GM12878 (cell line): ENCODE measurements around the gene REPS1. TPM values are rescaled to one million over a fixed set of nuclear protein-coding genes. Genes with fewer than 3 reads are reported as not detected.

ENCODE experiments used
- ATAC-seq: fragments of 200-7000 bp; cut with Tn5 transposase; 3 replicates; pipeline ENCODE4 v1.9.1; 2020; ENCODE audit warnings: mild to moderate bottlenecking, moderate library complexity
- BruUV-seq: library from RNA; stranded (reverse); fragments of 400-500 nt; replicated peaks from 2 replicates; lab custom pipeline; 2021; lab: Mats Ljungman, UMichigan
- CTCF ChIA-PET: fragments of 300-600 bp; sonication (Branson Sonifier 250); formaldehyde crosslinking; extraction: SDS; loops from one replicate; lab custom pipeline; 2021; ENCODE audit warnings: inconsistent platforms; lab: Yijun Ruan, JAX
- POLR2A ChIA-PET: fragments of 350-600 bp; formaldehyde crosslinking; extraction: SDS; loops from one replicate; lab custom pipeline; 2021; ENCODE audit warnings: inconsistent platforms; lab: Charles Lee
- RAD21 ChIA-PET: fragments of 300-600 bp; sonication (Branson Sonifier 250); formaldehyde crosslinking; loops from one replicate; lab custom pipeline; 2023; ENCODE audit warnings: antibody characterized with exemption; ENCODE audit not compliant: unreplicated experiment; lab: Charles Lee
- SMC1A ChIA-PET: fragments of 300-600 bp; sonication (Branson Sonifier 250); formaldehyde crosslinking; loops from one replicate; lab custom pipeline; 2023; ENCODE audit not compliant: unreplicated experiment, uncharacterized antibody; lab: Charles Lee
- DNase-seq: peaks from one replicate; pipeline ENCODE4 v3.0.0-alpha.2; 2011; ENCODE audit warnings: low read depth, low spot score
- FAIRE-seq: peaks from 3 replicates; lab custom pipeline; 2011; peaks lifted over from hg19 to GRCh38; lab: Jason Lieb, UNC
- H2AFZ ChIP-seq: 2 replicates; pipeline ENCODE4 v1.6.0; 2011; ENCODE audit warnings: low read depth, low read length, control low read depth; ENCODE audit not compliant: control insufficient read depth
- H3K27ac ChIP-seq: 2 replicates; pipeline ENCODE4 v1.5.1; 2011; ENCODE audit warnings: control low read depth; ENCODE audit not compliant: control insufficient read depth, insufficient read depth
- H3K27me3 ChIP-seq, 2 experiments: replicated peaks in 1 of 2; 2 replicates each; pipeline versions ENCODE4 v1.6.0 to v1.6.1; 2011; ENCODE audit warnings: low read length in 1 of 2; ENCODE audit not compliant: control insufficient read depth in 2 of 2, insufficient read depth in 2 of 2
- H3K36me3 ChIP-seq, 2 experiments: 2 replicates each; pipeline ENCODE4 v1.5.1; 2011; ENCODE audit warnings: low read length in 1 of 2; ENCODE audit not compliant: control insufficient read depth in 2 of 2, insufficient read depth in 2 of 2
- H3K4me1 ChIP-seq: 2 replicates; pipeline ENCODE4 v1.6.1; 2011; ENCODE audit warnings: mild to moderate bottlenecking, low read length, moderate library complexity, mixed read lengths; ENCODE audit not compliant: control insufficient read depth, insufficient read depth
- H3K4me2 ChIP-seq: 2 replicates; pipeline ENCODE4 v1.6.0; 2011; ENCODE audit warnings: control low read depth; ENCODE audit not compliant: control insufficient read depth, insufficient read depth
- H3K4me3 ChIP-seq: fragments of 200-600 bp; sonication (generic); 2 replicates; pipeline ENCODE4 v1.5.1; 2016
- H3K79me2 ChIP-seq: 2 replicates; pipeline ENCODE4 v1.6.0; 2011; ENCODE audit warnings: low read length; ENCODE audit not compliant: control insufficient read depth, insufficient read depth
- H3K9ac ChIP-seq: 2 replicates; pipeline ENCODE4 v1.8.0; 2011; ENCODE audit warnings: low read length, control low read depth, mixed read lengths; ENCODE audit not compliant: control insufficient read depth, insufficient read depth
- H3K9me3 ChIP-seq: replicated peaks from 3 replicates; pipeline ENCODE4 v1.5.1; 2011; ENCODE audit warnings: mild to moderate bottlenecking, low read length; ENCODE audit not compliant: control insufficient read depth, insufficient read depth
- H4K20me1 ChIP-seq: 2 replicates; pipeline ENCODE4 v1.6.0; 2011; ENCODE audit not compliant: control insufficient read depth, insufficient read depth
- CHD2 ChIP-seq: IDR thresholded peaks from 2 replicates; pipeline ENCODE4 v1.6.1; 2011; ENCODE audit warnings: low read depth, low read length, improper control_type of control experiment, borderline replicate concordance
- ETV6 ChIP-seq, 2 experiments: fragments of 450-650 bp in 1 of 2; IDR thresholded peaks in 1 of 2; conservative IDR thresholded peaks in 1 of 2; 2 replicates each; pipeline ENCODE4 v1.6.1; 2014; ENCODE audit warnings: antibody characterized with exemption in 1 of 2, borderline replicate concordance in 1 of 2, low read depth in 1 of 2, mild to moderate bottlenecking in 1 of 2, moderate library complexity in 1 of 2
- HSF1 ChIP-seq: fragments of 150-350 bp; IDR thresholded peaks from 2 replicates; pipeline ENCODE4 v1.6.1; 2014; ENCODE audit warnings: mild to moderate bottlenecking, low read depth, low read length
- NR2C2 ChIP-seq: IDR thresholded peaks from 2 replicates; pipeline ENCODE4 v1.6.1; 2011; ENCODE audit warnings: borderline replicate concordance, low read depth; ENCODE audit not compliant: control insufficient read depth, insufficient read length
- PRDM15 ChIP-seq: fragments of 450-650 bp; formaldehyde crosslinking; IDR thresholded peaks from 2 replicates; pipeline ENCODE4 v1.4.0; 2020; ENCODE audit warnings: mild to moderate bottlenecking, moderate library complexity
- SREBF2 ChIP-seq: IDR thresholded peaks from 2 replicates; pipeline ENCODE4 v1.6.1; 2012; ENCODE audit warnings: mild to moderate bottlenecking, low read length
- STAT1 ChIP-seq: fragments of 450-650 bp; conservative IDR thresholded peaks from 2 replicates; pipeline ENCODE4 v1.6.1; 2014; ENCODE audit warnings: antibody characterized with exemption, mild to moderate bottlenecking
- TAF1 ChIP-seq: IDR thresholded peaks from 2 replicates; pipeline ENCODE4 v1.6.1; 2011; ENCODE audit warnings: mild to moderate bottlenecking, low read depth, low read length, borderline replicate concordance
- TCF12 ChIP-seq: IDR thresholded peaks from 2 replicates; pipeline ENCODE4 v1.6.1; 2011; ENCODE audit warnings: low read depth, mild to moderate bottlenecking, low read length
- WRNIP1 ChIP-seq: IDR thresholded peaks from 2 replicates; pipeline ENCODE4 v1.6.1; 2011; ENCODE audit warnings: low read depth, low read length, improper control_type of control experiment, borderline replicate concordance
- WGBS: methylation state at CpG from one replicate; pipeline ENCODE4 v1.1.6; 2016; ENCODE audit warnings: low lambda C conversion rate; ENCODE audit not compliant: insufficient replicate concordance, insufficient coverage; ENCODE audit errors: missing lambda C conversion rate; 5-methylcytosine and 5-hydroxymethylcytosine counted together
- in situ Hi-C: fragments of 300-500 bp; cut with MboI; formaldehyde crosslinking; loops from 9 replicates; pipeline ENCODE4 v1.14.3; 2018; ENCODE audit warnings: mixed read lengths
- intact Hi-C: fragments of 100-400 bp; cut with micrococcal nuclease; formaldehyde crosslinking; loops from one replicate; pipeline ENCODE4 v1.14.2; 2022; ENCODE audit not compliant: unreplicated experiment
- polyA plus RNA-seq, 11 experiments: library from polyadenylated mRNA; depleted of rRNA in 4 of 11; unstranded in 6 of 11; stranded (reverse) in 5 of 11; fragments of >200 nt; fragmentation: Nextera tagmentation in 4 of 11; fragmentation: Illumina TruSeq in 1 of 11; extraction: Ambion mirVana in 4 of 11; extraction: Trizol in 1 of 11; gene quantifications; 1 replicate in 1 of 11; 2 replicates in 10 of 11; pipeline versions ENCODE4 v1.2.1 to v1.2.3, GENCODE V29; 2011 to 2016; ENCODE audit warnings: inconsistent platforms in 2 of 11, missing spikeins in 2 of 11, low read depth in 1 of 11
- total RNA-seq, 4 experiments: library from RNA; depleted of rRNA in 3 of 4; stranded (reverse); fragments of >200 nt in 3 of 4; fragmentation: Illumina TruSeq in 1 of 4; extraction: Trizol in 1 of 4; gene quantifications; 2 replicates each; pipeline versions ENCODE4 v1.2.1 to v1.2.3, GENCODE V29; 2013 to 2021
- TF ChIP-seq, protein P1 (sequence below): IDR thresholded peaks from 2 replicates; pipeline ENCODE4 v1.6.1; 2012; ENCODE audit warnings: low read depth, low read length, improper control_type of control experiment

Gene REPS1
- total and polyA plus RNA-seq, 10 of the 15 experiments (the other 5 are each of a cell fraction or from before 2014, with no cell fraction given), result 13.7 to 59.3 (median 31.7) TPM

DNA sequence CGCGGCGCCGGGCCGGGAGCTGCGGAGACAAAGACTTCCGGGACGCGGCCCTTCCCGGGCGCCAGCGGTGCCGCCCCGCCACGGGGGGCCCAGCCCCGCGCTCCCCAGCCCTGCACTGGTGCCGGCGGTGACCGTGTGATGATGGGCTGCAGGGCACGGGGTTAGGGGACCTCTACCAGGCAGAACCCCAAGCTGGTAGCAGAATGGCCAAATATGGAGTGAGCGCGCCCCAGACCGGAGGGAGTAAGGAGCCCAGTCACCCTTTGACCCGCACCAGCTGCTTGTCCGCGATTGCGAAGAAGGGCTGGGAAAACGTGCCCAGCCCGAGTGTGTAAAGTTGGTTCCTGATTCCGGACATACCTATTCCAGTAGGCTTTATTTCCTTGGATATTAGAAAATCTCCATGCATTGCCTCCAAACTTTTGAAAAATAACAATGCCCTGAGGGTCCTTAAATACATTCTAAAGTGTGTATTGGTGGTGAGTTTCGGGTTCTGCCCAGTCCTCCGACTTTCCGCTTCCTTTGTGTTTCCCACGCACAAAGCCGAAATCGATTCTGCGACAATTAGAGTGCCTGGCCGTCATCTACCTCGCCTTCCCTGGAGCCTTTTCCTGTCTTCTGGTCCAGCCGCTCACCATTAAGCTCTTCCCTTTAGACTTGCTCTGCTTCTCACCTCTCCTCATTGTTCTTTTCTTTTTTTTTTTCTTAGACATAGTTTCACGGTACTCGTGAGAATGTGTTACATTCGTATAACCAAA lies 41.6 kb upstream of the REPS1 start (continued):
- 0 out of 2 replicates have a peak, but pooled peaks have one; percentile 59 for TF ChIP-seq TCF12
- TF ChIP-seq NR2C2, result peak; percentile 71
- no peak for TF ChIP-seq WRNIP1

DNA sequence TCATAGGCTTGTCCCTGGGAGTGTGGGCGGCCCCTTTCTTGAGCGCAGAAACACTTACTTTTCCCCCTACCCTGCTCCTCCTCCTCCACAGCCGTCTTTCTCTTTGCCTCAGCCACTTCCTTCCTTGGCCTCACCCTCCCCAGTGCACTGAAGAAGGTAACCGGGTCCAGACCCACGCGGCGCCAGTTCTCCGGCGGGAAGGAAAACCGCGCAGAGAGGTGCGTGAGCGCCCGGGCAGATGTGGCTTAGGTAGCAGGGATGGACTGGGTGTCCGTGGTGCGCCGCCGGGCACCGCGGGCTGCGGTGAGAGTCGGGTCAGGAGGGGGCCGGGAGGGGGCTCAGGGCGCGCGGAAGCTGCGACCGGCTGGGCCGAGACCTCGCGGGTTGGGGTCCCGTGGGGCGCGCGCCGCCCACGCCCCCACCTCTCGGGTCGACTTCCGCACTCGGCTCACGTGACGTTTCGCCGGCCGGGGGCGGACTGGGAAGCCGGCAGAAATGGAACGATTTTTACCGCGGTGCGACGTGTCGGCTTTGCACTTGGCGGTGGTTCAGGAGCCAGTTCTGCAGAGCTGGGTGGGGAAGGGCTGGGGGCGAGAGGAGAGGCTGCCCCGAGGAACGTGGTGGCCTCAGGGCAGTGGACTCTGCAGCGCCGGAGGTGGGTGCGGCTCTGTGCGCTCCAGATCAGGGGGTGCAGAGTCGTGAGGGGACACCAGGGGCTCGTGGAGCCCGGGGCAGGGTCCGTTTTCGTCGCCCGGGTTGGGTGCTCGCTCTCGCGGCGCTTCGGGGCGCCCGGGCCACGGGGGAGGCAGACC lies 40.8 kb upstream of the REPS1 start, which contains the start of gene ABRACL:
TSS of gene ABRACL (plus strand) at position 88 of the 812 bp plus-strand sequence. CDS start 5,416 bp downstream, outside the sequence.
- Histone ChIP-seq H3K9me3 (no peaks in the 10 kb centered on the region), H4K20me1 (no peaks in the 10 kb centered on the region), H3K4me2 (peak within 1 kb of the TSS; percentile 97), H3K4me3 (peak within 1 kb of the TSS; percentile 93), H3K36me3 (peaks cover 0 to 4% of the 10 kb centered on the region in 2 experiments; a peak in 1 of 4 replicates), H2AFZ (peak within 1 kb of the TSS; percentile 96), H3K27me3 (no peaks in the 10 kb centered on the region), H3K27ac (peak within 1 kb of the TSS; percentile 88), H3K79me2 (peaks cover 54% of the 10 kb centered on the region), H3K9ac (peak within 1 kb of the TSS; percentile 98), H3K4me1 (peaks cover 6% of the 10 kb centered on the region)
- ATAC-seq, result peak; percentile 80
- intact Hi-C loops (loop anchor here (2.0 kb wide), 1 partner anchor 40 kb away; the partner anchor contains the start of gene REPS1), in situ Hi-C loops (no loop called here)
- WGBS, result under 1% methylated on average over 57 of the region's 77 CpGs
- POLR2A ChIA-PET, result interaction anchor here (0.5 to 0.6 kb wide), 3 partner anchors 9 to 59 kb away, joined by 3 to 5 read pairs (median 4); no protein-coding TSS in a partner anchor
- CTCF ChIA-PET, result interaction anchor here (0.8 to 1.1 kb wide), 2 partner anchors 42 to 335 kb away, joined by 3 read pairs; no protein-coding TSS in a partner anchor
- DNase-seq, result peak; percentile 45
- RAD21 ChIA-PET, result interaction anchor here (1.0 to 1.6 kb wide), 4 partner anchors 40 to 262 kb away, joined by 3 to 5 read pairs (median 4); partner anchors contain the start of gene TXLNB
- SMC1A ChIA-PET, result interaction anchor here (1.4 to 3.0 kb wide), 2 partner anchors 41 to 59 kb away, joined by 4 to 21 read pairs; partner anchors contain the start of gene REPS1
- peak; percentile 41 for FAIRE-seq
- BruUV-seq, result no TSS peak
- TF ChIP-seq TAF1 (peak; percentile 81), SREBF2 (no peak), STAT1 (no peak), PRDM15 (no peak), TCF12 (no peak), HSF1 (no peak), CHD2 (no peak), ETV6 (conservative IDR thresholded peaks at IDR 0.05 in 1 of 2, IDR thresholded peaks at IDR 0.05 in 1 of 2; ENCODE audit: borderline replicate concordance in 1 of 2, low read depth in 1 of 2) (peak in 1 of 2 experiments; percentile 75; a peak in 2 of 4 replicates)
- TF ChIP-seq, protein P1, sequence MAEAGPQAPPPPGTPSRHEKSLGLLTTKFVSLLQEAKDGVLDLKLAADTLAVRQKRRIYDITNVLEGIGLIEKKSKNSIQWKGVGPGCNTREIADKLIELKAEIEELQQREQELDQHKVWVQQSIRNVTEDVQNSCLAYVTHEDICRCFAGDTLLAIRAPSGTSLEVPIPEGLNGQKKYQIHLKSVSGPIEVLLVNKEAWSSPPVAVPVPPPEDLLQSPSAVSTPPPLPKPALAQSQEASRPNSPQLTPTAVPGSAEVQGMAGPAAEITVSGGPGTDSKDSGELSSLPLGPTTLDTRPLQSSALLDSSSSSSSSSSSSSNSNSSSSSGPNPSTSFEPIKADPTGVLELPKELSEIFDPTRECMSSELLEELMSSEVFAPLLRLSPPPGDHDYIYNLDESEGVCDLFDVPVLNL, result no peak
